Activated CD4-positive, alpha-beta T cell treated with anti-CD3 and anti-CD28 coated beads, Interleukin-2, amount 10 ng/mL, durations not matched to agents 7 days and 5 days (primary cell): ENCODE results near the gene INTS1. TPM values are rescaled to one million over a fixed set of nuclear protein-coding genes. Genes with fewer than 3 reads are reported as not detected.

ENCODE experiments used
- CTCF ChIA-PET: fragments of 350-600 bp; sonication (Branson Sonifier 250); formaldehyde crosslinking; loops from one replicate; lab custom pipeline; 2021; ENCODE audit warnings: antibody characterized with exemption; lab: Charles Lee
- POLR2A ChIA-PET: fragments of 350-600 bp; sonication (Branson Sonifier 250); formaldehyde crosslinking; loops from one replicate; lab custom pipeline; 2021; ENCODE audit warnings: antibody characterized with exemption; lab: Charles Lee
- DNase-seq: peaks from one replicate; pipeline ENCODE4 v3.0.0-alpha.2; 2020
- H3K27ac Mint-ChIP-seq: one replicate; pipeline ENCODE4 v1.8.0; 2021; ENCODE audit warnings: mild to moderate bottlenecking, moderate library complexity, mixed read lengths
- H3K27me3 Mint-ChIP-seq: one replicate; pipeline ENCODE4 v1.8.0; 2021; ENCODE audit warnings: mixed read lengths
- H3K36me3 Mint-ChIP-seq: one replicate; pipeline ENCODE4 v1.8.0; 2021; ENCODE audit warnings: low read depth, mixed read lengths
- H3K4me1 Mint-ChIP-seq: one replicate; pipeline ENCODE4 v1.8.0; 2021; ENCODE audit warnings: mixed read lengths
- H3K4me3 Mint-ChIP-seq: one replicate; pipeline ENCODE4 v1.8.0; 2021; ENCODE audit warnings: mild to moderate bottlenecking, moderate library complexity, mixed read lengths
- H3K9me3 Mint-ChIP-seq: one replicate; pipeline ENCODE4 v1.8.0; 2021; ENCODE audit warnings: mixed read lengths
- total RNA-seq, 2 experiments: library from RNA; stranded (reverse); gene quantifications; one replicate each; pipeline ENCODE4 v1.2.3, GENCODE V29; 2021

The INTS1 gene
- total RNA-seq, 2 experiments from 2014 or later, result 90.6 to 104 TPM

- ChIA-PET CTCF (interaction anchor here (1.0 kb wide), 1 partner anchor 16 kb away, joined by 3 read pairs; no protein-coding TSS in a partner anchor), POLR2A (no interaction called here)
- peak overlapping the region; percentile 54 for H3K4me3 Mint-ChIP-seq
- no peaks in the 10 kb centered on the region for H3K27me3 Mint-ChIP-seq
- H3K4me1 Mint-ChIP-seq, result peaks cover 17% of the 10 kb centered on the region
- no peaks in the 10 kb centered on the region for H3K9me3 Mint-ChIP-seq
- H3K27ac Mint-ChIP-seq, result no peak overlapping the region
- no peak for DNase-seq
- no peaks in the 10 kb centered on the region for H3K36me3 Mint-ChIP-seq
These were observed 46.1 kb downstream of the INTS1 start for GRCh38 chr7:1457949-1458682.

DNA sequence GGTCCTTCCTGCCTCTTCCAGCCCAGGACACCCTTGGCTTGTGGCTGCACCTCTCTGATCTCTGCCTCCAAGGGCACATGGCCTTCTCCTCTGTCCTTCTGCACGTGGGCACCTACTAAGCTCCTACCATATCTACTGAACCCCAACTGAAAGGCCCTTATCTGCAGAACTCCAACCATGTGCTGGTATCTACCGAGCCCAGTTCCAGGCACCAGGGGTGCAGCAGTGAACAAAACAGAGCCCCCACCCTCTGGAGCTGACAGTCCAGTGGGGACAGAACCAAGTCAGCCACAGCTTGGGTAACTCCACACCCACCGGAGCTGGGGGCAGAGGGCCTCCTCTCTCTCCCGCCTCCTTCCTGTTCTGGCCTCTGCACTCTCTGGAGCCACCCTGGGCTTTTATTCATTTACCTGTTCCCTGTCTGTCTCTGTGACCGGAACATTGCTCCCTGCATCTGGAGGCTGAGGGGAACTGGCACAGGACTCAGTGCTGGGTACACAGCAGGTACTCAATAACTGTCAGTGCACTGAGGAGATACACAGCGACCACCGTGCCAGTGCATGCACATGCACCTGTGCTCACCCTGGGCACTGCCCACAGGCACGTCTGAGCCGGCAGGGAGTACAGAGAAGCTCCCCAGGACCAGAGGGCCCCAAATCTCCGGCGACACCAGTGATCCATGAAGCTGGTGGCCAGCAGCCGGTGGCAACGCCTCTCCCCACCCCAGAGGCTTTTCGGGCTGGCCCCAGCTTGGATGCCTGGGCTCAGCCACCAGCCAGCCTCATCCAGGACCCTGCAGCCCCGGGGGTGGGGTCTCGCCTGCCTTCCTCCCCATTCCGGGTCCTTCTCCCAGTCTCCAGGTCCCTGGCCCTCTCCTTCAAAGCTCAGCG lies 46.9 kb downstream of the INTS1 start:
- Mint-ChIP-seq H3K4me3 (no peak overlapping the region), H3K9me3 (no peaks in the 10 kb centered on the region), H3K4me1 (peaks cover 17% of the 10 kb centered on the region), H3K27ac (no peak overlapping the region), H3K36me3 (no peaks in the 10 kb centered on the region), H3K27me3 (no peaks in the 10 kb centered on the region)
- ChIA-PET POLR2A (no interaction called here), CTCF (interaction anchor here (0.6 to 1.1 kb wide), 5 partner anchors 17 to 960 kb away, joined by 3 to 6 read pairs (median 3); no protein-coding TSS in a partner anchor)
- DNase-seq, result no peak

DNA sequence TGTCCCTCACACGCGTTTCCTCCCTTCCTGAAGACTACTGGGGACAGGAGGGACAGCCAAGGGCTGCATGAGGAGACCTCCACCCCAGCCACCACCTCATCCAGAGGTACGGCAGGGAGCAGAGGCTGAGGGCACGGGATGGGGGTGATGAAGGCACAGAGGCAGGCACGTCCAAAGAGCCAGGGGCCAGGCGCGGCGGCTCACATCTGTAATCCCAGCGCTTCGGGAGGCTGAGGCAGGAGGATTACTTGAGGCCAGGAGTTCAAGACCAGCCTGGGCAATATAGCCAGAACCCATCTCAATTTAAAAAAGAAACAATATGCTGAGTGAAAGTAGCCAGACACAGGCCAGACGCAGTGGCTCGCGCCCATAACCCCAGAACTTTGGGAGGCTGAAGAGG lies 48.2 kb downstream of the INTS1 start:
- H3K36me3 Mint-ChIP-seq, result no peaks in the 10 kb centered on the region
- H3K27ac Mint-ChIP-seq, result no peak overlapping the region
- H3K9me3 Mint-ChIP-seq, result no peaks in the 10 kb centered on the region
- ChIA-PET CTCF (interaction anchor here (1.1 kb wide), 1 partner anchor 18 kb away, joined by 6 read pairs; no protein-coding TSS in a partner anchor), POLR2A (no interaction called here)
- peaks cover 11% of the 10 kb centered on the region for H3K4me1 Mint-ChIP-seq
- H3K27me3 Mint-ChIP-seq, result no peaks in the 10 kb centered on the region
- no peak for DNase-seq
- no peak overlapping the region for H3K4me3 Mint-ChIP-seq

DNA sequence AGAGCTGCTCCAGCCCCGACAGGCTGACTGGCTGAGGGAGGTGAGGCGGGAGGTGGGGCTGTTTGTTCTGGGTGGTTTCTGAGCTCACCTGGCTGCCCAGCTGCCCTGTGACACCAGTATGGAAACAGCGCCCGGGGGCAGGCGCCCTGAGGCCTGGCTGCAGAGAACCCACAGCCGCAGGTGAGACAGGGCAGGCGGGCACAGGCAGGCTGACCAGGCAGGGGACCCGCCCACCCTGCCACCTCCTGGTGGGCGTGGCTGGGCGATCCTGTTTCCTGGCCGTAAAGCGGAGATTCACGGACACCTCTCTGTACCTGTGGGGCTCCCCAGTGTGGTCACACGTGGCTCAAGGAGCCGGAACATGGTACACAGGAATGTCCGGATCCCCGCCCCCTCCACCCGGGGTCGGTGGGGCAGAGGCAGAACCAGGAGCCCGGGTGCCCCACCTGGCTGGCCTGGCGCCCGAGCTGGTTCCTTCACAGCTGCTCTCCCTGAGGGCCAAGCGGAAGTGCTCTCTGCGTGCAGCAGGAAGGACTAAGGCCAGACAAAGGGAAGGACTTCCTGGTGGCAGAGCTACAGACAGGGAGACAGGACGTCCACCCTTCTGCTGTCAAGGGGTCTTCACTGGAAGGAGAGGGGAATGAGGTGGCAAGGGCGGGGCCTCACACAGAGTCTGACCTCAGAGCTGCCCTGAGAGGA lies 48.8 kb downstream of the INTS1 start:
- Mint-ChIP-seq H3K27me3 (no peaks in the 10 kb centered on the region), H3K4me1 (peaks cover 8% of the 10 kb centered on the region), H3K4me3 (no peak overlapping the region), H3K36me3 (no peaks in the 10 kb centered on the region), H3K27ac (no peak overlapping the region), H3K9me3 (no peaks in the 10 kb centered on the region)
- no peak for DNase-seq
- ChIA-PET POLR2A (no interaction called here), CTCF (interaction anchor here (0.5 kb wide), 1 partner anchor 343 kb away, joined by 3 read pairs; no protein-coding TSS in a partner anchor)

DNA sequence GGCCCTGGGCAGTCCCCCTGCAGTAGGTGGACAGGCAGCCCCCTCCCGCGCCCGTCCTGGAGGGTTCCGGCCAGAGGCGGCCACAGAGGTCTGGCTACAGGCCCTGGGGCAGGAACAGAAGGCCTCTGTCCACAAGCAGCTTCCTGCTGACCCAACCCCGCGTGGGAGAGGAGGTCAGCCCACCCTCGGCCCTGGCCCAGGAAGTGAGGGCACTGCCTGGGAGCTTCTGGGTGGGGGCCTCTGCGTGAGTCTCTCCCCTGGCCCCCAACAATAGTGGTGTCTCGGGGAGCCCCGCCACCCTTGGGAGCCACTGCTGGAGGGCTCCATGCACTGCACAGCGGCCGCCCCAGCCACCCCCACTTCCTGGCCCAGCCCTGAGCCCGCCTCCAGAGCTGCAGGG lies 49.6 kb downstream of the INTS1 start:
- no peaks in the 10 kb centered on the region for H3K9me3 Mint-ChIP-seq
- H3K27ac Mint-ChIP-seq, result no peak overlapping the region
- ChIA-PET CTCF (no interaction called here), POLR2A (no interaction called here)
- peaks cover 4% of the 10 kb centered on the region for H3K4me1 Mint-ChIP-seq
- no peak for DNase-seq
- H3K4me3 Mint-ChIP-seq, result no peak overlapping the region
- no peaks in the 10 kb centered on the region for H3K36me3 Mint-ChIP-seq
- H3K27me3 Mint-ChIP-seq, result no peaks in the 10 kb centered on the region

GRCh38 chr7:1452205-1452604 lies 52.0 kb downstream of the INTS1 start:
- ChIA-PET POLR2A (no interaction called here), CTCF (interaction anchor here (1.2 kb wide), 1 partner anchor 260 kb away, joined by 3 read pairs; no protein-coding TSS in a partner anchor)
- Mint-ChIP-seq H3K4me1 (no peaks in the 10 kb centered on the region), H3K4me3 (no peak overlapping the region), H3K27ac (no peak overlapping the region), H3K9me3 (no peaks in the 10 kb centered on the region), H3K36me3 (no peaks in the 10 kb centered on the region), H3K27me3 (no peaks in the 10 kb centered on the region)
- no peak for DNase-seq

GRCh38 chr7:1450987-1451386 lies 53.2 kb downstream of the INTS1 start:
- Mint-ChIP-seq H3K27me3 (no peaks in the 10 kb centered on the region), H3K4me1 (no peaks in the 10 kb centered on the region), H3K9me3 (no peaks in the 10 kb centered on the region), H3K27ac (no peak overlapping the region), H3K36me3 (no peaks in the 10 kb centered on the region), H3K4me3 (no peak overlapping the region)
- POLR2A ChIA-PET, result no interaction called here
- no peak for DNase-seq
- CTCF ChIA-PET, result no interaction called here

GRCh38 chr7:1450431-1450830 lies 53.8 kb downstream of the INTS1 start:
- POLR2A ChIA-PET, result no interaction called here
- Mint-ChIP-seq H3K36me3 (no peaks in the 10 kb centered on the region), H3K27ac (no peak overlapping the region), H3K4me3 (no peak overlapping the region), H3K27me3 (no peaks in the 10 kb centered on the region), H3K9me3 (no peaks in the 10 kb centered on the region), H3K4me1 (no peaks in the 10 kb centered on the region)
- CTCF ChIA-PET, result no interaction called here
- no peak for DNase-seq

- Mint-ChIP-seq H3K4me1 (no peaks in the 10 kb centered on the region), H3K27me3 (no peaks in the 10 kb centered on the region), H3K9me3 (no peaks in the 10 kb centered on the region), H3K4me3 (no peak overlapping the region), H3K36me3 (no peaks in the 10 kb centered on the region), H3K27ac (no peak overlapping the region)
- POLR2A ChIA-PET, result no interaction called here
- no peak for DNase-seq
- CTCF ChIA-PET, result no interaction called here
These were observed 54.2 kb downstream of the INTS1 start for GRCh38 chr7:1449951-1450350.

DNA sequence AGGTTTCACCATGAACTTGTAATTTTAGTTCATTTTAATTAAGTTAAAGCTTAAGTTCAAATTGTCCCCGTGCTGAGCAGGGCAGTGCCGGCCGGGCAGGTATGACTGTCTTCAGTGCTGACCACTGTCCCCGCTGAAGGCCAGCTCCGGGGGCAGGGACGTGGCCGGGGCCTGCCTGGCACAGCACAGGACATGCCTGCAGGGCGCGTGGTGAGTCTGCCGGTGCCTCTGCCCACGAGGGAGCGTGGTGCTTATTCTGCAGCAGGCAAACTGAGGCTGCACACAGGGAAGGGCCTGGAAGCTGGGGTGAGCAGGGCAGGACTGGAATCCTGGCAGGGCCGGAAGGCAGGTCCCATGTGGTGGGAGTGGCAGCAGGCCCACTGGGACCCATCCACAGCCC lies 54.7 kb downstream of the INTS1 start:
- H3K4me1 Mint-ChIP-seq, result no peaks in the 10 kb centered on the region
- H3K27ac Mint-ChIP-seq, result no peak overlapping the region
- POLR2A ChIA-PET, result no interaction called here
- H3K27me3 Mint-ChIP-seq, result no peaks in the 10 kb centered on the region
- H3K4me3 Mint-ChIP-seq, result no peak overlapping the region
- H3K36me3 Mint-ChIP-seq, result no peaks in the 10 kb centered on the region
- CTCF ChIA-PET, result interaction anchor here (2.1 kb wide), 1 partner anchor 17 kb away, joined by 6 read pairs; no protein-coding TSS in a partner anchor
- no peaks in the 10 kb centered on the region for H3K9me3 Mint-ChIP-seq
- DNase-seq, result no peak

DNA sequence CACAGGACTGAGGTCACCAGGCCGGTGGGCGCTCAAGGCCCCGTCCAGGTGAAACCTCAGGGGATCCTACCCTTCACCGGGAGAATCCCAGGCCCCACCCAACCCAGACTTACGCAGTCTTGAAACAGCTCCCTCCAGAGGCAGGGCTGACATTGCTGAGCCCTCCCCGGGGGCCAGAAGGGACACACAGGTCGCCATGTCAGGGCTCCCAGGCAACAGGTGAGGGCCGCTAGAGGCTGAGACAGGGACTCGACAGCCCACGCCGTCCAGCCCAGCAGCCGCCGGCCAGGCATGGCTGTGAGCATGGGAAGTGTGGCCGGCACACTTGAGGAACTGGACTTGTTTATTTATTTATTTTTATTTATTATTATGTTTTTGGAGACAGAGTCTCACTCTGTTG lies 55.2 kb downstream of the INTS1 start:
- H3K4me1 Mint-ChIP-seq, result no peaks in the 10 kb centered on the region
- no peak overlapping the region for H3K27ac Mint-ChIP-seq
- no peak for DNase-seq
- ChIA-PET POLR2A (no interaction called here), CTCF (interaction anchor here (2.1 kb wide), 1 partner anchor 17 kb away, joined by 6 read pairs; no protein-coding TSS in a partner anchor)
- H3K36me3 Mint-ChIP-seq, result no peaks in the 10 kb centered on the region
- no peak overlapping the region for H3K4me3 Mint-ChIP-seq
- H3K27me3 Mint-ChIP-seq, result no peaks in the 10 kb centered on the region
- H3K9me3 Mint-ChIP-seq, result no peaks in the 10 kb centered on the region

- no peak overlapping the region for H3K27ac Mint-ChIP-seq
- H3K9me3 Mint-ChIP-seq, result no peaks in the 10 kb centered on the region
- H3K27me3 Mint-ChIP-seq, result no peaks in the 10 kb centered on the region
- CTCF ChIA-PET, result interaction anchor here (1.1 to 2.1 kb wide), 2 partner anchors 15 to 26 kb away, joined by 3 to 6 read pairs; no protein-coding TSS in a partner anchor
- no peak for DNase-seq
- POLR2A ChIA-PET, result no interaction called here
- H3K4me3 Mint-ChIP-seq, result no peak overlapping the region
- no peaks in the 10 kb centered on the region for H3K36me3 Mint-ChIP-seq
- no peaks in the 10 kb centered on the region for H3K4me1 Mint-ChIP-seq
These were observed 56.5 kb downstream of the INTS1 start for GRCh38 chr7:1447551-1448244.
